ENCODE data around the gene ALDH16A1.

DNA sequence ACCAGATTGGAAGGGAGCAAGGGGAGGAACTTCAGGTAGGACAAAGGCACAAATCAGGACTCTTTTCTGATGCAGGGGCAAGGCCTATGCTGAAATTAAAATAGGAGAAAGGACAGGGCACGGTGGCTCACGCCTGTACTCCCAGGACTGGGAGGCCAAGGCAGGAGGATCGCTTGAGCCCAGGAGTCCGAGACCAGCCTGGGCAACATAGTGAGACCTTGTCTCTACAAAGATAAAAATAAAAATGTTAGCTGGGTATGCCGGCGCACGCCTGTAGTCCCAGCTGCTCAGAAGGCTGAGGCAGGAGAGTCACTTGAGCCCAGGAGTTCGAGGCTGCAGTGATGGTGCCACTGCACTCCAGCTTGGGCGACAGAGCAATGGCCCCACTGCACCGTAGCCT is 17.4 kb upstream of the ALDH16A1 start:
- TF ChIP-seq CTCF (IDR thresholded peaks at IDR 0.05; ENCODE audit: extremely low read depth in 1 of 2, insufficient read depth in 1 of 2, low read depth in 1 of 2, low read length in 2 of 2) (no peak), EZH2 (IDR thresholded peaks at IDR 0.05; ENCODE audit: borderline replicate concordance, low read depth, low read length, severe bottlenecking) (no peak), MYC (IDR thresholded peaks at IDR 0.05; ENCODE audit: low read depth, low read length) (no peak)
